CD14-positive monocyte (primary cell): ENCODE measurements around the gene LTBP3. TPM values are rescaled to one million over a fixed set of nuclear protein-coding genes. Genes with fewer than 3 reads are reported as not detected.
A peak's percentile ranks its signal among the peaks of the same experiment; 100 is the strongest.

Experiments
- DNase-seq, 3 donors: peaks; one replicate each; pipeline ENCODE4 v3.0.0-alpha.2; 2011 to 2022
- H2AFZ ChIP-seq: 2 replicates; pipeline ENCODE4 v1.6.0; 2012; ENCODE audit warnings: mild to moderate bottlenecking, low read depth, low read length, inconsistent platforms; ENCODE audit not compliant: insufficient read depth, poor library complexity, severe bottlenecking
- H3K27ac ChIP-seq, 2 donors: 1 replicate in 1 of 2; 2 replicates in 1 of 2; pipeline ENCODE4 v1.5.1; 2012 to 2013; ENCODE audit warnings: low read length in 2 of 2, control low read depth in 1 of 2, inconsistent platforms in 1 of 2, low read depth in 1 of 2, mild to moderate bottlenecking in 1 of 2
- H3K27me3 ChIP-seq, 2 donors: one replicate each; pipeline versions ENCODE4 v1.6.0 to v1.6.1; 2011 to 2013; ENCODE audit warnings: low read length in 2 of 2; ENCODE audit not compliant: control insufficient read depth in 2 of 2, insufficient read depth in 2 of 2
- H3K36me3 ChIP-seq, 2 donors: replicated peaks in 1 of 2; 1 replicate in 1 of 2; 2 replicates in 1 of 2; pipeline versions ENCODE4 v1.5.1 to v1.6.1; 2012 to 2013; ENCODE audit warnings: low read length in 2 of 2, control low read depth in 1 of 2, inconsistent platforms in 1 of 2, mild to moderate bottlenecking in 1 of 2; ENCODE audit not compliant: insufficient read depth in 2 of 2, control insufficient read depth in 1 of 2
- H3K4me1 ChIP-seq, 2 donors: 1 replicate in 1 of 2; 2 replicates in 1 of 2; pipeline versions ENCODE4 v1.5.1 to v1.6.1; 2012 to 2013; ENCODE audit warnings: low read length in 2 of 2, control low read depth in 1 of 2, inconsistent platforms in 1 of 2, mild to moderate bottlenecking in 1 of 2, moderate library complexity in 1 of 2; ENCODE audit not compliant: insufficient read depth in 2 of 2, control insufficient read depth in 1 of 2
- H3K4me2 ChIP-seq: replicated peaks from 2 replicates; pipeline ENCODE3; 2012; ENCODE audit warnings: low read length, moderate library complexity, mild to moderate bottlenecking; ENCODE audit not compliant: poor library complexity, severe bottlenecking; ENCODE audit errors: extremely low read depth
- H3K4me3 ChIP-seq, 3 experiments: fragments of 200-600 bp in 1 of 3; sonication (generic) in 1 of 3; replicated peaks in 1 of 3; 1 replicate in 2 of 3; 2 replicates in 1 of 3; pipeline ENCODE4 v1.5.1; 2011 to 2013; ENCODE audit warnings: low read length in 3 of 3, mild to moderate bottlenecking in 3 of 3, control low read depth in 2 of 3, low read depth in 2 of 3, inconsistent platforms in 1 of 3, moderate library complexity in 1 of 3
- H3K79me2 ChIP-seq: 2 replicates; pipeline ENCODE4 v1.6.0; 2012; ENCODE audit warnings: mild to moderate bottlenecking, control low read depth, inconsistent platforms, low read length, moderate library complexity; ENCODE audit not compliant: insufficient read depth
- H3K9ac ChIP-seq: 2 replicates; pipeline ENCODE4 v1.6.0; 2017; ENCODE audit warnings: low read length, mild to moderate bottlenecking; ENCODE audit not compliant: insufficient read depth, poor library complexity, severe bottlenecking
- H3K9me3 ChIP-seq, 2 donors: replicated peaks in 1 of 2; 1 replicate in 1 of 2; 2 replicates in 1 of 2; pipeline versions ENCODE4 v1.5.1 to v1.6.1; 2012 to 2013; ENCODE audit warnings: low read length in 2 of 2, control low read depth in 1 of 2; ENCODE audit not compliant: control insufficient read depth in 1 of 2, insufficient read depth in 1 of 2
- H4K20me1 ChIP-seq: 2 replicates; pipeline ENCODE4 v1.6.0; 2012; ENCODE audit warnings: mild to moderate bottlenecking, low read length, control low read depth, moderate library complexity; ENCODE audit not compliant: insufficient read depth
- H3K27ac Mint-ChIP-seq, 7 donors: one replicate each; pipeline ENCODE4 v1.8.0; 2020; ENCODE audit warnings: mild to moderate bottlenecking in 7 of 7, mixed read lengths in 7 of 7, moderate library complexity in 6 of 7, inconsistent platforms in 2 of 7
- H3K27me3 Mint-ChIP-seq, 3 donors: one replicate each; pipeline ENCODE4 v1.8.0; 2021 to 2022; ENCODE audit warnings: low read depth in 3 of 3, mild to moderate bottlenecking in 3 of 3, mixed read lengths in 3 of 3, moderate library complexity in 3 of 3, inconsistent platforms in 1 of 3
- H3K36me3 Mint-ChIP-seq, 2 donors: one replicate each; pipeline ENCODE4 v1.8.0; 2020; ENCODE audit warnings: mixed read lengths in 2 of 2, inconsistent platforms in 1 of 2, mild to moderate bottlenecking in 1 of 2
- H3K4me1 Mint-ChIP-seq: one replicate; pipeline ENCODE4 v1.8.0; 2020; ENCODE audit warnings: mild to moderate bottlenecking, mixed read lengths
- H3K4me3 Mint-ChIP-seq, 2 donors: one replicate each; pipeline ENCODE4 v1.8.0; 2020; ENCODE audit warnings: mild to moderate bottlenecking in 2 of 2, mixed read lengths in 2 of 2, moderate library complexity in 1 of 2
- H3K9me3 Mint-ChIP-seq, 7 donors: one replicate each; pipeline ENCODE4 v1.8.0; 2020 to 2022; ENCODE audit warnings: mixed read lengths in 7 of 7, mild to moderate bottlenecking in 6 of 7, moderate library complexity in 6 of 7, inconsistent platforms in 2 of 7
- WGBS: methylation state at CpG from one replicate; pipeline ENCODE4 v1.1.5; 2013; ENCODE audit warnings: missing lambda C conversion rate; ENCODE audit not compliant: insufficient coverage; 5-methylcytosine and 5-hydroxymethylcytosine counted together
- intact Hi-C, 2 donors: fragments of 100-400 bp; cut with micrococcal nuclease; formaldehyde crosslinking; loops; one replicate each; pipeline versions ENCODE4 v1.15.0 to v1.15.1; 2023
- polyA plus RNA-seq, 3 donors: library from polyadenylated mRNA; depleted of rRNA in 1 of 3; unstranded in 2 of 3; stranded (reverse) in 1 of 3; fragments of 300-500 nt in 2 of 3; fragments of >200 nt in 1 of 3; fragmentation: Illumina TruSeq in 2 of 3; gene quantifications; 1 replicate in 2 of 3; 2 replicates in 1 of 3; pipeline ENCODE4 v1.2.3, GENCODE V29; 2012 to 2021
- TF ChIP-seq, protein P1 (sequence below): fragments of 200-600 bp; IDR thresholded peaks from one replicate; pipeline ENCODE4 v1.8.0; 2022; ENCODE audit warnings: antibody characterized with exemption, mild to moderate bottlenecking

Gene LTBP3
- polyA plus RNA-seq, 3 donors: 3.4 to 19.4 (median 4.6) TPM

DNA sequence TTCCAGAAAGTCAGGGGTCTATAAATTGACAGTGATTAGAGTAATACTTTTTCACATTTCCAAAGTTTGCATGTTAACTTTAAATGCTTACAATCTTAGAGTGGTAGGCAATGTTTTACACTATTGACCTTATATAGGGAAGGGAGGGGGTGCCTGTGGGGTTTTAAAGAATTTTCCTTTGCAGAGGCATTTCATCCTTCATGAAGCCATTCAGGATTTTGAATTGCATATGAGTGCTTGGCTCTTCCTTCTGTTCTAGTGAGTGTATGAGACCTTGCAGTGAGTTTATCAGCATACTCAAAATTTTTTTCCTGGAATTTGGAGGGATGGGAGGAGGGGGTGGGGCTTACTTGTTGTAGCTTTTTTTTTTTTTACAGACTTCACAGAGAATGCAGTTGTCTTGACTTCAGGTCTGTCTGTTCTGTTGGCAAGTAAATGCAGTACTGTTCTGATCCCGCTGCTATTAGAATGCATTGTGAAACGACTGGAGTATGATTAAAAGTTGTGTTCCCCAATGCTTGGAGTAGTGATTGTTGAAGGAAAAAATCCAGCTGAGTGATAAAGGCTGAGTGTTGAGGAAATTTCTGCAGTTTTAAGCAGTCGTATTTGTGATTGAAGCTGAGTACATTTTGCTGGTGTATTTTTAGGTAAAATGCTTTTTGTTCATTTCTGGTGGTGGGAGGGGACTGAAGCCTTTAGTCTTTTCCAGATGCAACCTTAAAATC lies 54.0 kb downstream of the LTBP3 start:
- intact Hi-C loops: loop anchor here in 1 of 2 donors (2.0 kb wide), 1 partner anchor 33 kb away; no protein-coding TSS in a partner anchor
- Mint-ChIP-seq H3K4me3 (peak overlapping the region in 1 of 2 donors; percentile 96), H3K27ac (peak overlapping the region in 5 of 7 donors; percentile 84 to 98 (median 97))

DNA sequence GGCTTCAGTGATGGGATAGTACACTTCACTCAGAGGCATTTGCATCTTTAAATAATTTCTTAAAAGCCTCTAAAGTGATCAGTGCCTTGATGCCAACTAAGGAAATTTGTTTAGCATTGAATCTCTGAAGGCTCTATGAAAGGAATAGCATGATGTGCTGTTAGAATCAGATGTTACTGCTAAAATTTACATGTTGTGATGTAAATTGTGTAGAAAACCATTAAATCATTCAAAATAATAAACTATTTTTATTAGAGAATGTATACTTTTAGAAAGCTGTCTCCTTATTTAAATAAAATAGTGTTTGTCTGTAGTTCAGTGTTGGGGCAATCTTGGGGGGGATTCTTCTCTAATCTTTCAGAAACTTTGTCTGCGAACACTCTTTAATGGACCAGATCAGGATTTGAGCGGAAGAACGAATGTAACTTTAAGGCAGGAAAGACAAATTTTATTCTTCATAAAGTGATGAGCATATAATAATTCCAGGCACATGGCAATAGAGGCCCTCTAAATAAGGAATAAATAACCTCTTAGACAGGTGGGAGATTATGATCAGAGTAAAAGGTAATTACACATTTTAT lies 54.7 kb downstream of the LTBP3 start:
- peaks cover 45% of the 10 kb centered on the region for H3K4me1 Mint-ChIP-seq
- peaks cover 0 to 10% (median 0%) of the 10 kb centered on the region in 7 donors for H3K9me3 Mint-ChIP-seq
- Histone ChIP-seq H3K27me3 (no peaks in the 10 kb centered on the region), H3K4me3 (peak overlapping the region; percentile 96 to 100 (median 99)), H4K20me1 (peaks cover 86% of the 10 kb centered on the region), H3K79me2 (peaks cover 79% of the 10 kb centered on the region), H3K9ac (peak overlapping the region; percentile 100), H3K9me3 (no peaks in the 10 kb centered on the region), H3K27ac (peak overlapping the region; percentile 42 to 98), H2AFZ (no peak overlapping the region), H3K4me1 (peaks cover 47 to 48% of the 10 kb centered on the region in 2 donors), H3K4me2 (peak overlapping the region; percentile 93), H3K36me3 (peaks cover 49 to 66% of the 10 kb centered on the region in 2 donors)
- no CpG with 5 or more reads among the region's 3 CpGs for WGBS
- peak overlapping the region in 1 of 2 donors; percentile 96 for H3K4me3 Mint-ChIP-seq
- no peak for DNase-seq
- intact Hi-C loops: no loop called here
- H3K27ac Mint-ChIP-seq: peak overlapping the region in 5 of 7 donors; percentile 60 to 97 (median 84)
- H3K27me3 Mint-ChIP-seq: peaks cover 0 to 2% (median 0%) of the 10 kb centered on the region in 3 donors
- TF ChIP-seq, protein P1, sequence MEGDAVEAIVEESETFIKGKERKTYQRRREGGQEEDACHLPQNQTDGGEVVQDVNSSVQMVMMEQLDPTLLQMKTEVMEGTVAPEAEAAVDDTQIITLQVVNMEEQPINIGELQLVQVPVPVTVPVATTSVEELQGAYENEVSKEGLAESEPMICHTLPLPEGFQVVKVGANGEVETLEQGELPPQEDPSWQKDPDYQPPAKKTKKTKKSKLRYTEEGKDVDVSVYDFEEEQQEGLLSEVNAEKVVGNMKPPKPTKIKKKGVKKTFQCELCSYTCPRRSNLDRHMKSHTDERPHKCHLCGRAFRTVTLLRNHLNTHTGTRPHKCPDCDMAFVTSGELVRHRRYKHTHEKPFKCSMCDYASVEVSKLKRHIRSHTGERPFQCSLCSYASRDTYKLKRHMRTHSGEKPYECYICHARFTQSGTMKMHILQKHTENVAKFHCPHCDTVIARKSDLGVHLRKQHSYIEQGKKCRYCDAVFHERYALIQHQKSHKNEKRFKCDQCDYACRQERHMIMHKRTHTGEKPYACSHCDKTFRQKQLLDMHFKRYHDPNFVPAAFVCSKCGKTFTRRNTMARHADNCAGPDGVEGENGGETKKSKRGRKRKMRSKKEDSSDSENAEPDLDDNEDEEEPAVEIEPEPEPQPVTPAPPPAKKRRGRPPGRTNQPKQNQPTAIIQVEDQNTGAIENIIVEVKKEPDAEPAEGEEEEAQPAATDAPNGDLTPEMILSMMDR: no peak
- peaks cover 21 to 37% of the 10 kb centered on the region in 2 donors for H3K36me3 Mint-ChIP-seq

More for the DNA sequence above, 54.0 kb downstream of the LTBP3 start:
- H3K4me1 ChIP-seq: peaks cover 52% of the 10 kb centered on the region in 2 donors
- TF ChIP-seq, protein P1: no peak
- H3K36me3 ChIP-seq: peaks cover 49 to 66% of the 10 kb centered on the region in 2 donors
- peak overlapping the region in 1 of 2 donors; percentile 98 for H3K27ac ChIP-seq
- WGBS: 0% methylated on average over 2 of the region's 3 CpGs
- no peak overlapping the region for H2AFZ ChIP-seq
- peak overlapping the region; percentile 96 to 100 (median 99) for H3K4me3 ChIP-seq
- Mint-ChIP-seq H3K4me1 (peaks cover 49% of the 10 kb centered on the region), H3K9me3 (peaks cover 0 to 10% (median 0%) of the 10 kb centered on the region in 7 donors), H3K27me3 (peaks cover 0 to 2% (median 0%) of the 10 kb centered on the region in 3 donors), H3K36me3 (peaks cover 21 to 37% of the 10 kb centered on the region in 2 donors)
- DNase-seq: no peak
- peak overlapping the region; percentile 93 for H3K4me2 ChIP-seq
- H3K79me2 ChIP-seq: peaks cover 80% of the 10 kb centered on the region
- H3K9ac ChIP-seq: peak overlapping the region; percentile 100
- H3K9me3 ChIP-seq: no peaks in the 10 kb centered on the region
- H3K27me3 ChIP-seq: no peaks in the 10 kb centered on the region
- H4K20me1 ChIP-seq: peaks cover 84% of the 10 kb centered on the region
